Bone marrow (tissue), 2 donors: ENCODE results near the gene FGF22.
"Not testable (repeated sequence)": the region's sequence is repeated elsewhere in the genome, so short reads cannot be mapped to it uniquely, and the experiment has no call there.

Source experiments
- DNase-seq, 2 donors: peaks; one replicate each; lab custom pipeline; 2025; lab: John Stamatoyannopoulos, UW

The FGF22 gene

DNA sequence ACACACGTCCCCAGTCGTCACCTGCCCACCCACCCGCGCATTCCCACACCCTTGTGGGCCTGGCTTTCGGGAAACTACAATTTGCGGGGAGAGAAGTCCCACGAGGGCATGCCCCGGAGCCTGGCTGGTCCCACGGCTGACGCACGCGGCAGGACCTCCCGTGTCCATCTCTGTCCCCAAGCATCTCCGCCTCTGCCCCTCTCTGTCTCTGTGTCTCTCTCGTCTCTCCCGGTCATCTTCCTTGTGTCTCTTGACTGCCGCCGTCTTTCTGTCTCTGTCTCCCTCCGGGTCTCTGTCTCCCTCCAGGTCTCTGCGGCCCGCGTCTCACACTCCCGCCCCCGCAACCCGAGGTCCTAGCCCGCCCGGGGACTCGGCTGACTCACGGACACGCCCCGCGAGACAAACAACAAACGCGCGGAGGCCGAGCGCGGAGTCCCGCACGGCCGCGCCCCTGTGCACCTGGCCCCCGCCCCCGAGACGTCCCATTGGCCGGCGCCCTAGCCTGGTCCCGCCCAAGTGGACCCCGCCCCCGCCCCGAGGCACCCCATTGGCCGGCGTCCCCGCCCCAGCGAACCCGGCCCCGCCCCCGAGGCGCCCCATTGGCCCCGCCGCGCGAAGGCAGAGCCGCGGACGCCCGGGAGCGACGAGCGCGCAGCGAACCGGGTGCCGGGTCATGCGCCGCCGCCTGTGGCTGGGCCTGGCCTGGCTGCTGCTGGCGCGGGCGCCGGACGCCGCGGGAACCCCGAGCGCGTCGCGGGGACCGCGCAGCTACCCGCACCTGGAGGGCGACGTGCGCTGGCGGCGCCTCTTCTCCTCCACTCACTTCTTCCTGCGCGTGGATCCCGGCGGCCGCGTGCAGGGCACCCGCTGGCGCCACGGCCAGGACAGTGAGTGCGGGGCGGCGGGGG, at the start of gene FGF22:
Gene FGF22 (plus strand): TSS at position 627 of the 908 bp plus-strand sequence. CDS start 47 bp downstream, at position 674.
- DNase-seq = peak; percentile 58 to 80

DNA sequence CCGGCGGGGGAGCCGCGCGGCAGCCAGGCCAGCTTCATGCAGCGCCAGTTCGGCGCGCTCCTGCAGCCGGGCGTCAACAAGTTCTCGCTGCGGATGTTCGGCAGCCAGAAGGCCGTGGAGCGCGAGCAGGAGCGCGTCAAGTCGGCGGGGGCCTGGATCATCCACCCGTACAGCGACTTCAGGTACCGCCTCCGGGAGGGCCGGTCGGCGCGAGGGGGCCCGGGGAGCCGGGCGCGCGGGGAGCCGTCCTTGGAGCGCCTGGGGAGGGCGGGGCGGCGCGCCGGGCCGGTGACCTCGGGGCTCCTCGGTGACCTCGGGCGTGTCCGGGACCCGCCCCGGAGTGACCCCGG, 49.3 kb upstream of the FGF22 start:
- DNase-seq = no peak

DNA sequence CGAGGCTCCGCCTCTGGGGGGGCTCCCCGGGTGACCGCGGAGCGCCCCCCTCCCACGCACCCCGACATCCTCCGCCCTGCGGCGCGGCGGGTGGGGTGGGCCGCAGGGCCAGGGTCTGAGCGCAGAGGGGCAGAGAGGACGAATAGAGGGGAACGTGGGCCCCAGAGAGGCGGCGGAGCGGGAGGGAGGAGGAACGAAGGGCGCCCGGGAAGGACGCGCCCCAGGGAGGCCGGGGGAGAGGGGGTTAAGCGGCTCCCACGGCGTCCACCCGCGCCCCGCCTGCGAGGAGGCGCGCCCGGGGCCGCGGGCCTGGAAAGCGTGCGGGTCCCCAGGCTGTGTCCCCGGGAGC, 49.0 kb upstream of the FGF22 start:
- DNase-seq = no peak

DNA sequence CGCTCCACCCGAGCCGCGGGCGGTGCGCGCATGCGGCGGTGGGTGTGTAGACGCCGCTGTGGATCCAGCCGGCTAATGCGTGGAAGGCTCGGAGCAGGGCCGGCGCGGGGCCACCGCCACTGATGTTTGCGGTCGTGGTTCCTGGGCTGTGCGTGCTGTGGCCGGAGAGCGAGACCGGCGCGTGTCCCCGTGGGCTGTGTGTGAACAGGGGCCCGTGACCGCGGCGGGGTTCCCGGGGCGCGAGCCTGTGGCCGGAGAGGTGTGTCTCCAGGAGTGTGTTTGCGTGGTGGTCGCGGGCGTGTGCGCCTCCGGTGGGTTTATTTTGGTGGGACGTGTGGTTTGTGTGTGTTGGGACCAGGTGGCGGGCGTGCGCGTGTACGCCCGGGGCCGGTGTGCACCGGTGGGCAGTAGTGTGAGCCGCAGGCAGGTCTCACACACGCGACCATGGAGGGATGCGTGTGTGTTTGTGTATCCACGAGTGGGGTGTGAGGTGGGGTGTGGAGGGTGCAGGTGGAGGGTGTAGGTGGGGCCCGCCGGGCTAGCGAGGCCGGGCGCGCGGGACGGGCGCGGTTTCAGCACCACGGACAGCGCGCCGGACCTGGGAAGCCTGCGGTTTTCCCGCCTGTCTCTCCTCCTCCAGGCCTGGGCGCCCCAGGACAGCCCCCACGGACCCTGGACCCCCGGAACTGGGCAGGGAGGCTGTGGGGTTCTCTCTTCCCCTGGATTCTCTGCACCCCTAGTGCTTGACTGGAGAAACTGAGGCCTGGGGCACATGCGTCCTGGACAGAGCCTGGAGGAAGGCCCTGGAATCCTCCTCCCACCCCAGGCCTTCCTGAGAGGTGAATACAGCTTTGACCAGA, 48.4 kb upstream of the FGF22 start:
- no peak for DNase-seq

DNA sequence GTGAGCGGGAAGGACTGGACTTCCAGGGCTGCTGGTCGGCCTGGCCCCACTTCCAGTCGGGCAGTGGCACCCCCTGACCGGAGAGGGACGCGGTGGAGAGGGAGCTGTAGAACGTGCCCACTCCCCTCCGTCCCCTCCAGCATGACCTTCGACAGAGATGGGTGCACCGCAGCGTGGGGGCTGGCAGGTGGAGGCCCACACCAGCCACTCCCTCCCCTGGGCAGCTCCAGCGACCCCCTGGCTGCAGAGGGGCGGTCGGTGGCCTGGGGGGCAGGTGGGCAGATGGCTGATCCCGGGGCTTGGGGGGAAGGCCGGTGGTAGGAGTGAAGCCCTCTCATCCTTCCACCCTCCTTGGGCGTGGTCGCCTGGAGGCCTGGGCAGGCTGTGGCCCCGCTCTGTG, 47.6 kb upstream of the FGF22 start:
- no peak for DNase-seq

DNA sequence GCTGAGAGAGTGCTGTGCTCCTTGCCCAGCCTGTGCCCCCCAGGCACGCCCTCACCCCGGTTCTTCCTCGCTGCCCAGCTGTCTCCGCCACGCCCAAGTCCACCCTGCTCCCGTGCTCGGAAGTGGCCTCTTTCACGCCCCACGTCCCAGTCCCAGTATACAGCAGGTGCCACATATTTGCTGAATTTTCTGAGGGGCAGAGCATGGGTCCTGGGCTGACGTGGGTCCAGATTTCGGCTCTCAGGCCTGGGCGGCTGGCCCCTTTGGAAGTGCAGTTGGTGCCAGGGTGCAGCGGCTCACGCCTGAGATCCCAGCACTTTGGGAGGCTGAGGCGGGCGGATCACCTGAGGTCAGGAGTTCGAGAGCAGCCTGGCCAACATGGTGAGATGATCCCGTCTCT, 46.6 kb upstream of the FGF22 start:
- DNase-seq = no peak

DNA sequence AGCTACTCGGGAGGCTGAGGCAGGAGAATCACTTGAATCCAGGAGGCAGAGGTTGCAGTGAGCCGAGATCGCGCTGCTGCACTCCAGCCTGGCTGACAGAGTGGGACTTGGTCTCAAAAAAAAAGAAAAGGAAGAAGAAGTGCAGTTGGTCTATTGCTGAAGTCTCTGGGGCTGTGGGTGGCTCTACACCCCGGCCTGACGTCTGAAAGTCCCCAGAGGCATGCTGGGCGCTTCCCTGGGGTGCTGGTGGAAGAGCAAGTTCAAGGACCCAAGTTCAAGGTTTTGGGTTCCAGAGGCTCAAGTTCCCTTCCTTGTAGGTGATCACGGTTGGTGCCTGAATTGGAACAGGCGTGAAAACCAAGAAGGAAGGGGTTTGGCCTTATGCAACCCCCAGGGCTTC, 46.2 kb upstream of the FGF22 start:
- DNase-seq = no peak

DNA sequence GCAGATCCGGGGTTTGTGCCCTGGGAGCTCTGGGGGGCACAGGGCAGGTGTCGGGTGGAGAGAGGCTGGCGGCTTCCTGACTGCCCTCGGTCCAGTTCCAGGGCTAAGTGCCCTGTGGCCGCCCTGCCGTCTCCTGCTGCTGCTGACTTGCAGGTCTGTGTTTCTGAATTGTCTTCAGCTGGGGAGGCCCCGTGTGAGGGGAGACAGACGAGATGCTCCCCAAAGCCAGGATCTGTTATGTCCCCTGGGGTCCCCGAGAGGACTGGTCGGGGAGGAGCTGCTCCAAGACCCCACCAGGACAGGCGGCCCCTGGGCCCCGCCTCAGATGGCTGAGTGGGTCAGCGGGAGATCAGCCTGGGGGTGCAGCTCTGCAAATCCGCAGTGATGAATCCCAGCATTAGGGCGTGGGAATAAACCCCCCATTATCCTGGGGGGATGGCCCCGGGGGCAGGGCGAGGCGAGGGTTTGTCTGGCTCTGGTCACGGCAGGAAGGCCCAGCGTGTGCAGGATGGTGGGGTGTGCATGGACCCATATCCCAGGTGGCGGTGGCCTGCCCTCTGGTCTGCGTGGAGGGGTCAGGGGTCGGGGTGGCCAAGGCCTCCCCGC, 45.3 kb upstream of the FGF22 start:
- DNase-seq = no peak

DNA sequence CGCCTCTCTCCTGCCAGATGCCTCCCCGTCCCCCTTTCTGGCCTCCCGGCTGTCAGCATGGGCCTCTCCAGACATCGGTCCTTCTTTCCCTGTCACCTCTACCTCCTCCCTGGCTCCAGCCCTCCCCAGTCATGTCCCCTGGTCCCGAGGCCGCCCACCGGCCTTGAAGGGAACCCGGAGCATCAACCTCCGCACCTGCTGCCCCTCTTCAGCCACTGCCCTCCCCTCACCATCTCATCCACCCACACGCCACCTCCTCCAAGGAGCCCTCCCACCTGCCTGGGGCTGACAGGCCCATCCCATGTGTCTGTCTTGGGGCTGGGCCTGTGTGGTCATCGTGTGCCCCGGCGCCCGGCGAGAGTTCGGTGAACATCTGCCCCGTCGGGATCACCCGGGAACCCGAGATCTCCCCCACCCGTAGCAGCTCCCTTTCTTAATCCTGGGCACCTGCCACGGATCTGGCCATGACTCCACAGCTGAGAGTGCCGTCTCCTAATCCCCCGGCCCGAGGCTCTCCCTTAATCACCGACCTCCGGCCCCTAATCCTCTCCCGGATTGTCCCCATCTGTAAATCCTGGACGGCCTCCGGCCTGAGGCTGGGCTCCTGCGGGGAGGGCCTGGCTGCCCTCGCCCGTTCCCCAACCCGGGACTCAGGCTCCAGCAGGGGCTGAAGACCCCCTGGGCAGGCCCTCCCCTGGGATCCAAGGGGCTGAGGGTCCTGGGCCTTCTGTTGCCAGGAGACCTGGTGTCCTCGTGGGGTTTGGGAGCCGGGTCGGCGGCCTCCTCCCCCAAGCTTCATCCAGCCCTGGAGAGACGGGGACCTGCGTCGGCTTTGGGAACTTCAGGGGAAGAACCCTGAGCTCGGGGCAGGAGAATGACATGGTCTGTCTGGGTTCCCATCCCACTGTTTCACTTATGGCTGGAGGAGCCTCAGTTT, 44.1 kb upstream of the FGF22 start:
- DNase-seq = no peak

DNA sequence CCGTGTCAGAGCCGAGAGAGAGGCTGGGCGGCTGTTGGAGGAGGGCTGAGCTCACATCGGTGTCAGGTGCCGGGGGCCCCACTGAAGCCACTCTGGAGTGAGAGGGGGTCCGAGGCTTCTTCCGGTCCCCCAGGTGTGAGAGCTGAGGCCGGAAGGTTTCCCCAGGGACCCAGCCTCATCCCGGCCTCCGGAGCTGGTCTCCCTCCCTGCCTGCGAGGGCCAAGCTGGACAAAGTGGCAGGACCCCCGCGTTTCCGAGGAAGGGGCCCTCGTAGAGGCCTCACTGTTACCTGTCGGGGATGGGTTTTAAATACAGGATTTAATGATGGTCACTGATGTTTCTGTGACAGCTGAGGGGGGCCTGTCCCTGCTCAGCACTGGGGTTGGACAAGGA, 43.4 kb upstream of the FGF22 start:
- DNase-seq = no peak

DNA sequence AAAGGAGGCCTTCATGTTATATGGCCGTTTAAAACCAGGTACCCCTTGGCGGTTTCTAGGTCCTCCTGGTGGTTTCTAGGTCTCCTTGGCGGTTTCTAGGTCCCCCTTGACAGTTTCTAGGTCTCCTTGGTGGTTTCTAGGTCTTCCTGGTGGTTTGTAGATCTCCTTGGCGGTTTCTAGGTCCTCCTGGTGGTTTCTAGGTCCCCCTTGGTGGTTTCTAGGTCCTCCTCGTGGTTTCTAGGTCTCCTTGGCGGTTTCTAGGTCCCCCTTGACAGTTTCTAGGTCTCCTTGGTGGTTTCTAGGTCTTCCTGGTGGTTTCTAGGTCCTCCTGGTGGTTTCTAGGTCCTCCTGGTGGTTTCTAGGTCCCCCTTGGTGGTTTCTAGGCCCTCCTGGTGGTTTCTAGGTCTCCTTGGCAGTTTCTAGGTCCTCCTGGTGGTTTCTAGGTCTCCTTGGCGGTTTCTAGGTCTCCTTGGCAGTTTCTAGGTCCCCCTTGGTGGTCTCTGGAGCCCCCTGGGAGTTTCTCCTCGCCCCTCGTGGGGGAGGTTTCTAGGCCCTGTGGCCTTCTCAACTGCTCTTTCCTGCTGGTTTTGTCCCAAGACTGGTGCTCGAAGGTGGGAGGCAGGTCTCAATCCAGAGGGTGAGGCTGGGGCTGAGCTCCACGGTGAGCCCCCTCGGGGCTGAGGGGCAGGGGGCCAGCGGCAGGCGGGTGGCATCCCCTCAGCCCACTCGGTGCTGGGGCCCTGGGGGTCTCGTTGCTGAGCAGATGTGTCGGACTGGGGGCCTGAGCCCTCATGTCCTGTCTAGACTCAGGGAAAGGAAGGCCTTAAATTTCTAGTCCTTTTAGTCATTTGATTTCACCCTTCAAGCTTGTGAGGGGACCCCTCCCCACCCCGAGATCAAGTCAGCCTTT, 42.0 kb upstream of the FGF22 start:
- no peak for DNase-seq

DNA sequence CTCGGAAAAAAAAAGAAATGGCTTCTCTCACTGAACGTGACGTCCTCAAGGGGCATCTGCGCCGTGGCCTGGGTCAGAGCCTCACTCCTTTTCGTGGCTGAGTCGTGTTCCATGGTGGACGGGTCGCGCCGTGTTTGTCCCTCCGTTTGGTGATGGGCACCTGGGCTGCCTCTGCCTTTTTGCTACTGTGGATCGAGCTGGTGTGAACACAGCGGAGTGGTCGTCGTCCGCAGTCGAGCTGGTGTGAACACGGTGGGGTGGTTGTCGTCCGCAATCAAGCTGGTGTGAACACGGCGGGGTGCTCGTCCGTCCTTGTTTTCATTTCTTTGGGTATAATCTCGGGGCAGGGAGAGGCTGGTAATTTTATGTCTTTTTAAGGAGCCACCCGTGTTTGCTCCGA, 38.4 kb upstream of the FGF22 start:
- DNase-seq = no peak

DNA sequence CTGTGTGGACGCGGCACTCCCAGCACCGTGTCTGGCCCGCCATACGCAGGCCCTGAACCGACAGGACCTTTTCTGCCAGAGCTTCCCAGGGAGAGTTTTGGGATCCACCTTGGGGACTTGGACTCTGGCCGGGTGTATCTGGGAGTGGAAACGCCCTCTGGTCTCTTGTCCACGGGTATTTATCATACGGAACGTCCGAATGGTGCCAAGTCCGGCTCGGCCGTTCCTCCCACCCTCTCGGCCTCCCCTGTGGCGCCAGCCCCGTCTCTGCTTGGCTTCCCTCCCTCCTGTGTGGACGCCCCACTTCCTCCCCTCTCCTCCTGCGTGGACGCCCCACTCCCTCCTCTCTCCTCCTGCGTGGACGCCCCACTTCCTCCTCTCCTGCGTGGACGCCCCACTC, 37.9 kb upstream of the FGF22 start:
- DNase-seq = no peak

DNA sequence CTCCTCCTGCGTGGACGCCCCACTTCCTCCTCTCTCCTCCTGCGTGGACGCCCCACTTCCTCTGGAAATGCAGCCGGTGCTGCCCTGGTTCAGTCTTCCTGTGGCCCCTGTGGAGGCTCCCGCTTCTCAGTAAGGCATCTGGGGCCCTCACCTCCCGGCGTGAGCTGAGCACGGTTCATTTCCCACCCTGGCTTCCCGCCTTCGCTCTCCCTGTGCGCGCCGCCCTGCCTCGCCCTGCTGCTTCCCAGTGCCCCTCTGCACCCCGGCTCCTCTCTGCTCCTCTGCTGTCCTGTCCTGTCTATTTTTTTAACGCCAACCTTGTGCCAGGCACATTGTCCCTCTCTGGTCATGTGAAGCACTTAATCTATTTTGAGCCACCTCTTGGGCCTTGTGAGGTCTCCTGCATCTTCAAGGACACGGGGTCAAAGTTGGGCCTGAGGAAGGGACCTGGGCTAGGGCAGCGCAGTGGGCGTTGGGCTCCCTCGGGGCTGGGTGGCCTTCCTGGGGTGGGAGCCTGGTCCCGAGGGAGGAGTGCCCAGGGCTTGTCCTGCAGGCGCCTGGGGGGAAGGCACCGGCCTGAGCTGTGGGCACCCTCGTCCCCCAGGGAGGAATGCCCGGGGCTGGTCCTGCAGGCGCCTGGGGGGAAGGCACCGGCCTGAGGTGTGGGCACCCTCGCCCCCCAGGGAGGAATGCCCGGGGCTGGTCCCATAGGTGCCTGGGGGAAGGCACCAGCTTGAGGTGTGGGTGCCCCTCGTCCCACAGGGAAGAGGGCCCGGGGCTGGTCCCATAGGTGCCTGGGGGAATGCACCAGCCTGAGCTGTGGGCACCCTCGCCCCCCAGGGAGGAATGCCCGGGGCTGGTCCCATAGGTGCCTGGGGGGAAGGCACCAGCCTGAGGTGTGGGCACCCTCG, 37.0 kb upstream of the FGF22 start:
- DNase-seq = no peak

DNA sequence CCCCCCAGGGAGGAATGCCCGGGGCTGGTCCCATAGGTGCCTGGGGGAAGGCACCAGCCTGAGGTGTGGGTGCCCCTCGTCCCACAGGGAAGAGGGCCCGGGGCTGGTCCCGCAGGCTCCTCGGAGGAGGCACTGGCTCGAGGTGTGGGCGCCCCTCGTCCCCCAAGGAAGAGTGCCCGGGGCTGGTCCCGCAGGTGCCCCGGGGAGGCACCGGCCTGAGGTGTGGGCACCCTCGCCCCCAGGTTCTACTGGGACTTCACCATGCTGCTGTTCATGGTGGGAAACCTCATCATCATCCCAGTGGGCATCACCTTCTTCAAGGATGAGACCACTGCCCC, 36.4 kb upstream of the FGF22 start:
- DNase-seq = not testable (repeated sequence)

DNA sequence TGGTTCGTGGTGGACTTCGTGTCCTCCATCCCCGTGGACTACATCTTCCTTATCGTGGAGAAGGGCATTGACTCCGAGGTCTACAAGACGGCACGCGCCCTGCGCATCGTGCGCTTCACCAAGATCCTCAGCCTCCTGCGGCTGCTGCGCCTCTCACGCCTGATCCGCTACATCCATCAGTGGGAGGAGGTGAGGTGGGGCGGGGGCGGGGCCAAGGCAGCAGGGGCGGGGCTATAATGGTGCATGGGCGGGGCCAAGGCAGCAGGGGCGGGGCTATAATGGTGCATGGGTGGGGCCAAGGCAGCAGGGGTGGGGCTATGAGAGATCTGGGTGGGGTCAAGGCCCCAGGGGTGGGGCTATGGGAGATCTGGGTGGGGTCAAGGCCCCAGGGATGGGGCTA, 35.9 kb upstream of the FGF22 start:
- DNase-seq = not testable (repeated sequence)

DNA sequence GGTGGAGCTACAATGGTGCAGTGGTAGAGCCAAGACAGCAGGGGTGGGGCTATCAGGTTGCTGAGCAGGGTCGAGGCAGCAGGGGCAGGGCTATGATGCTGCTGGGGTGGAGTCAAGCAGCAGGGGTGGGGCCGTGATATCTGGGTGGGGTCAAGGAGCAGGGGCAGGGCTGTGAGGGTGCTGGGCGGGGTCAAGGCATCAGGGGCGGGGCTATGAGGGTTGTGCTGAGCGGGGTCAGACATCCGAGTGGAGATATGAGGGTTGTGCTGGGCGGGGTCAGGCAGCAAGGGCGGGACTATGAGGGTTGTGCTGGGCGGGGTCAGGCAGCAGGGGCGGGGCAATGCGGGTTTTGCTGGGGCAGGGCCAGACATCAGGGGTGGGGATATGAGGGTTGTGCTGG, 35.3 kb upstream of the FGF22 start:
- no peak for DNase-seq

DNA sequence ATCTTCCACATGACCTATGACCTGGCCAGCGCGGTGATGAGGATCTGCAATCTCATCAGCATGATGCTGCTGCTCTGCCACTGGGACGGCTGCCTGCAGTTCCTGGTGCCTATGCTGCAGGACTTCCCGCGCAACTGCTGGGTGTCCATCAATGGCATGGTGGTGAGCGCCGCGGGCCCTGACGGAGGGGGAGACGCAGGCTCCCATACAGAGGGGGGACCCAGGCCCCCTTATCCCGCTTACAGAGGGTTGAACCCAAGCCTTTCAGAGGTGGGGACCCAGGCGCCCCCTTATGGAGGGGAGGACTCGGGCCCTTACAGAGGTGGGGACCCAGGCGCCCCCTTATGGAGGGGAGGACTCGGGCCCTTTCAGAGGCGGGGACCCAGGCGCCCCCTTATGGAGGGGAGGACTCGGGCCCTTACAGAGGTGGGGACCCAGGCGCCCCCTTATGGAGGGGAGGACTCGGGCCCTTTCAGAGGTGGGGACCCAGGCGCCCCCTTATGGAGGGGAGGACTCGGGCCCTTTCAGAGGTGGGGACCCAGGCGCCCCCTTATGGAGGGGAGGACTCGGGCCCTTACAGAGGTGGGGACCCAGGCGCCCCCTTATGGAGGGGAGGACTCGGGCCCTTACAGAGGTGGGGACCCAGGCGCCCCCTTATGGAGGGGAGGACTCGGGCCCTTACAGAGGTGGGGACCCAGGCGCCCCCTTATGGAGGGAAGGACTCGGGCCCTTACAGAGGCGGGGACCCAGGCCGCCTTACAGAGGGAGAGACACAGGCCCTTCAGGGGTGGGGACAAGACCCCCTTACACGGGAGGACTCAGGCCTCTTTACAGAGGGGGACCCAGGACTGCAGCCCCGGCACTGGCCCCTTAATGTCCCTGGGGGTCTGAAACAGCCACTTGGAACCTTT, 34.4 kb upstream of the FGF22 start:
- not testable (repeated sequence) for DNase-seq
